Measurements from ENCODE around the gene C2CD4B.

C2CD4B gene

GRCh38 chr15:62165104-62165792 lies at the start of gene C2CD4B:
Gene C2CD4B (minus strand): TSS chr15:62165285. CDS start chr15:62164984, 301 bp downstream.
- Histone ChIP-seq H3K4me2 (ENCODE audit: low read depth, low read length, poor library complexity, severe bottlenecking) (no peak within 1 kb of the TSS), H3K27ac (ENCODE audit: low read depth, low read length) (no peak within 1 kb of the TSS)

GRCh38 chr15:62212741-62213140 lies 47.7 kb upstream of the C2CD4B start:
- Histone ChIP-seq H3F3A (ENCODE audit: insufficient read depth) (no peaks in the 10 kb centered on the region), H2AFZ (ENCODE audit: low read depth, low read length, severe bottlenecking) (no peak overlapping the region), H3K27me3 (ENCODE audit: low read length) (no peaks in the 10 kb centered on the region)

More at GRCh38 chr15:62165104-62165792, at the start of gene C2CD4B:
- Histone ChIP-seq H2AFZ (ENCODE audit: low read depth, low read length, severe bottlenecking) (no peak within 1 kb of the TSS), H3K27me3 (ENCODE audit: low read length) (no peaks in the 10 kb centered on the region), H3K4me3 (ENCODE audit: insufficient read depth, low read length, poor library complexity, severe bottlenecking) (no peak within 1 kb of the TSS), H3F3A (ENCODE audit: insufficient read depth) (no peaks in the 10 kb centered on the region), H3K36me3 (ENCODE audit: low read length) (no peaks in the 10 kb centered on the region), H3K9me3 (ENCODE audit: insufficient read depth, low read length) (no peaks in the 10 kb centered on the region), H4K20me1 (ENCODE audit: low read depth, low read length) (no peaks in the 10 kb centered on the region), H3K9ac (ENCODE audit: low read length) (no peak within 1 kb of the TSS), H3K9me2 (replicated peaks; ENCODE audit: insufficient read depth, low read length) (no peaks in the 10 kb centered on the region), H3K79me2 (ENCODE audit: insufficient read depth, low read length) (no peaks in the 10 kb centered on the region)
- TF ChIP-seq EZH2phosphoT487 (conservative IDR thresholded peaks at IDR 0.05; ENCODE audit: low read length) (no peak), CTCF (IDR thresholded peaks at IDR 0.05; ENCODE audit: insufficient read depth, low read length, poor library complexity, severe bottlenecking) (no peak)

GRCh38 chr15:62211348-62211747 lies 46.3 kb upstream of the C2CD4B start:
- Histone ChIP-seq H3K9me2 (replicated peaks; ENCODE audit: insufficient read depth, low read length) (no peaks in the 10 kb centered on the region), H3K27me3 (ENCODE audit: low read length) (no peaks in the 10 kb centered on the region), H3K27ac (ENCODE audit: low read depth, low read length) (no peak overlapping the region), H4K20me1 (ENCODE audit: low read depth, low read length) (no peaks in the 10 kb centered on the region), H3F3A (ENCODE audit: insufficient read depth) (no peaks in the 10 kb centered on the region), H3K4me2 (ENCODE audit: low read depth, low read length, poor library complexity, severe bottlenecking) (no peak overlapping the region), H3K79me2 (ENCODE audit: insufficient read depth, low read length) (no peaks in the 10 kb centered on the region), H3K9ac (ENCODE audit: low read length) (no peak overlapping the region), H3K36me3 (ENCODE audit: low read length) (no peaks in the 10 kb centered on the region), H2AFZ (ENCODE audit: low read depth, low read length, severe bottlenecking) (no peak overlapping the region), H3K9me3 (ENCODE audit: insufficient read depth, low read length) (peaks cover 12% of the 10 kb centered on the region; the same call in 1 of the 2 replicates), H3K4me3 (ENCODE audit: insufficient read depth, low read length, poor library complexity, severe bottlenecking) (no peak overlapping the region)
- TF ChIP-seq CTCF (IDR thresholded peaks at IDR 0.05; ENCODE audit: insufficient read depth, low read length, poor library complexity, severe bottlenecking): no peak
- TF ChIP-seq EZH2phosphoT487 (conservative IDR thresholded peaks at IDR 0.05; ENCODE audit: low read length): no peak

More at GRCh38 chr15:62212741-62213140, 47.7 kb upstream of the C2CD4B start:
- Histone ChIP-seq H3K79me2 (ENCODE audit: insufficient read depth, low read length) (no peaks in the 10 kb centered on the region), H3K4me2 (ENCODE audit: low read depth, low read length, poor library complexity, severe bottlenecking) (no peak overlapping the region), H3K36me3 (ENCODE audit: low read length) (no peaks in the 10 kb centered on the region), H4K20me1 (ENCODE audit: low read depth, low read length) (no peaks in the 10 kb centered on the region), H3K9me2 (replicated peaks; ENCODE audit: insufficient read depth, low read length) (no peaks in the 10 kb centered on the region), H3K9me3 (ENCODE audit: insufficient read depth, low read length) (peaks cover 19% of the 10 kb centered on the region; the same call in 1 of the 2 replicates), H3K9ac (ENCODE audit: low read length) (no peak overlapping the region), H3K4me3 (ENCODE audit: insufficient read depth, low read length, poor library complexity, severe bottlenecking) (no peak overlapping the region), H3K27ac (ENCODE audit: low read depth, low read length) (no peak overlapping the region)
- no peak for TF ChIP-seq CTCF (IDR thresholded peaks at IDR 0.05; ENCODE audit: insufficient read depth, low read length, poor library complexity, severe bottlenecking)
- TF ChIP-seq EZH2phosphoT487 (conservative IDR thresholded peaks at IDR 0.05; ENCODE audit: low read length): no peak
